A549 (cell line): ENCODE measurements around the gene FHIT. TPM values are rescaled to one million over a fixed set of nuclear protein-coding genes. Genes with fewer than 3 reads are reported as not detected.

Experiments
- ATAC-seq, 2 experiments: fragments of 200-7000 bp in 1 of 2; fragments of >200 bp in 1 of 2; cut with Nextera tagmentation in 1 of 2; cut with Tn5 transposase in 1 of 2; 3 replicates each; pipeline versions ENCODE4 v1.8.0 to v1.9.1; 2018 to 2020; ENCODE audit warnings: mild to moderate bottlenecking in 1 of 2, moderate library complexity in 1 of 2
- CTCF ChIA-PET: fragments of 300-600 bp; sonication (Branson Sonifier 250); formaldehyde crosslinking; extraction: SDS; loops from one replicate; lab custom pipeline; 2021; ENCODE audit warnings: antibody characterized with exemption, inconsistent platforms; lab: Yijun Ruan, JAX
- POLR2A ChIA-PET: fragments of 350-600 bp; formaldehyde crosslinking; extraction: SDS; loops from one replicate; lab custom pipeline; 2021; ENCODE audit warnings: antibody characterized with exemption, inconsistent platforms; lab: Yijun Ruan, JAX
- DNase-seq, 2 experiments: peaks; one replicate each; pipeline versions ENCODE4 v3.0.0 to v3.0.0-alpha.2; 2011 to 2016; ENCODE audit warnings: low read depth in 1 of 2, low spot score in 1 of 2
- FAIRE-seq: peaks from 2 replicates; lab custom pipeline; 2011; peaks lifted over from hg19 to GRCh38; lab: Jason Lieb, UNC
- H3K27ac ChIP-seq, 2 experiments: fragments of >200 bp; sonication (Bioruptor Twin); formaldehyde crosslinking; 3 replicates each; pipeline ENCODE4 v1.5.1; 2016 to 2017
- H3K4me1 ChIP-seq: fragments of >200 bp; sonication (Bioruptor Twin); formaldehyde crosslinking; 3 replicates; pipeline ENCODE4 v1.6.1; 2016
- H3K4me2 ChIP-seq: fragments of >200 bp; sonication (Bioruptor Twin); formaldehyde crosslinking; 3 replicates; pipeline ENCODE4 v1.6.1; 2016
- H3K4me3 ChIP-seq: fragments of >200 bp; sonication (Bioruptor Twin); formaldehyde crosslinking; 3 replicates; pipeline ENCODE4 v1.5.1; 2016
- H3K9me3 ChIP-seq: fragments of >200 bp; sonication (Bioruptor Twin); formaldehyde crosslinking; 3 replicates; pipeline ENCODE4 v1.6.1; 2016
- ATOH8 ChIP-seq: fragments of 250-450 bp; sonication (Bioruptor Pico); IDR thresholded peaks from 2 replicates; pipeline ENCODE4 v1.5.0; 2020; ENCODE audit warnings: low read depth, mild to moderate bottlenecking, moderate library complexity
- BCL3 ChIP-seq: fragments of >200 bp; sonication (Bioruptor Twin); formaldehyde crosslinking; IDR thresholded peaks from 3 replicates; pipeline ENCODE4 v1.6.1; 2016
- BHLHE40 ChIP-seq: IDR thresholded peaks from 2 replicates; pipeline ENCODE4 v1.6.1; 2012; ENCODE audit warnings: low read depth, low read length, inconsistent platforms
- CBX2 ChIP-seq: fragments of 200-600 bp; sonication (generic); IDR thresholded peaks from 2 replicates; pipeline ENCODE4 v1.6.1; 2016; ENCODE audit warnings: low read depth, mild to moderate bottlenecking, borderline replicate concordance
- CHD2 ChIP-seq: fragments of 150-350 bp; IDR thresholded peaks from 2 replicates; pipeline ENCODE4 v1.6.1; 2014; ENCODE audit warnings: low read length; ENCODE audit not compliant: partially characterized antibody
- E2F6 ChIP-seq: IDR thresholded peaks from 2 replicates; pipeline ENCODE4 v1.6.1; 2012; ENCODE audit warnings: low read depth, borderline replicate concordance
- EHMT2 ChIP-seq: fragments of 200-600 bp; sonication (generic); IDR thresholded peaks from 2 replicates; pipeline ENCODE4 v1.6.1; 2016; ENCODE audit warnings: antibody characterized with exemption, low read depth, mild to moderate bottlenecking, moderate library complexity
- EP300 ChIP-seq, 2 experiments: fragments of >200 bp; sonication (Bioruptor Twin); formaldehyde crosslinking; IDR thresholded peaks; 2 replicates in 1 of 2; 3 replicates in 1 of 2; pipeline ENCODE4 v1.6.1; 2016 to 2017
- ESRRA ChIP-seq: fragments of 150-350 bp; IDR thresholded peaks from 2 replicates; pipeline ENCODE4 v1.6.1; 2014; ENCODE audit warnings: mild to moderate bottlenecking, low read length, borderline replicate concordance
- FOSL2 ChIP-seq, 2 experiments: fragments of 450-650 bp in 1 of 2; fragments of >200 bp in 1 of 2; sonication (Bioruptor Twin) in 1 of 2; formaldehyde crosslinking; IDR thresholded peaks; 2 replicates each; pipeline versions ENCODE4 v1.5.0 to v1.6.1; 2016 to 2020; ENCODE audit warnings: mild to moderate bottlenecking in 1 of 2, moderate library complexity in 1 of 2
- FOXS1 ChIP-seq: fragments of 250-450 bp; sonication (Bioruptor Pico); IDR thresholded peaks from 2 replicates; pipeline ENCODE4 v1.5.0; 2020; ENCODE audit warnings: mild to moderate bottlenecking, moderate library complexity
- GATA3 ChIP-seq: IDR thresholded peaks from 2 replicates; pipeline ENCODE4 v1.6.1; 2012; ENCODE audit warnings: borderline replicate concordance
- HDAC2 ChIP-seq: fragments of 200-600 bp; sonication (generic); IDR thresholded peaks from 2 replicates; pipeline ENCODE4 v1.6.1; 2016
- HEYL ChIP-seq: fragments of 250-450 bp; sonication (Bioruptor Pico); IDR thresholded peaks from 2 replicates; pipeline ENCODE4 v1.8.0; 2021; ENCODE audit warnings: mild to moderate bottlenecking, moderate library complexity
- HMGXB4 ChIP-seq: fragments of 250-450 bp; sonication (Bioruptor Pico); IDR thresholded peaks from 2 replicates; pipeline ENCODE4 v1.5.0; 2021; ENCODE audit warnings: mild to moderate bottlenecking, moderate library complexity, borderline replicate concordance
- HOXA7 ChIP-seq: fragments of 250-450 bp; sonication (Bioruptor Pico); IDR thresholded peaks from 2 replicates; pipeline ENCODE4 v1.5.0; 2020; ENCODE audit warnings: mild to moderate bottlenecking, moderate library complexity
- HOXB13 ChIP-seq: fragments of 250-450 bp; sonication (Bioruptor Pico); IDR thresholded peaks from 2 replicates; pipeline ENCODE4 v1.5.0; 2020; ENCODE audit warnings: low read depth, mild to moderate bottlenecking, moderate library complexity
- JUN ChIP-seq, 2 experiments: fragments of >200 bp; sonication (Bioruptor Twin); formaldehyde crosslinking; IDR thresholded peaks; 2 replicates in 1 of 2; 3 replicates in 1 of 2; pipeline ENCODE4 v1.6.1; 2016 to 2017
- JUNB ChIP-seq: fragments of >200 bp; sonication (Bioruptor Twin); formaldehyde crosslinking; IDR thresholded peaks from 2 replicates; pipeline ENCODE4 v1.6.1; 2016
- MAFK ChIP-seq: fragments of 450-650 bp; IDR thresholded peaks from 2 replicates; pipeline ENCODE4 v1.6.1; 2014; ENCODE audit not compliant: partially characterized antibody
- NFE2L2 ChIP-seq: fragments of 150-350 bp; conservative IDR thresholded peaks from 2 replicates; pipeline ENCODE4 v1.6.1; 2014; ENCODE audit warnings: low read length
- NR3C1 ChIP-seq: fragments of >200 bp; sonication (Bioruptor Twin); formaldehyde crosslinking; IDR thresholded peaks from 3 replicates; pipeline ENCODE4 v1.6.1; 2017
- PBX3 ChIP-seq: IDR thresholded peaks from 2 replicates; pipeline ENCODE4 v1.6.1; 2012
- RFX5 ChIP-seq: fragments of 450-650 bp; IDR thresholded peaks from 2 replicates; pipeline ENCODE4 v1.7.1; 2014; ENCODE audit warnings: antibody characterized with exemption, mild to moderate bottlenecking, moderate library complexity
- SMC3 ChIP-seq: fragments of >200 bp; sonication (Bioruptor Twin); formaldehyde crosslinking; IDR thresholded peaks from 3 replicates; pipeline ENCODE4 v1.6.1; 2018; ENCODE audit warnings: inconsistent platforms
- TFCP2L1 ChIP-seq: fragments of 250-450 bp; sonication (Bioruptor Pico); IDR thresholded peaks from 2 replicates; pipeline ENCODE4 v1.5.0; 2021; ENCODE audit warnings: mild to moderate bottlenecking
- TP53 ChIP-seq: fragments of 250-450 bp; sonication (Bioruptor Pico); IDR thresholded peaks from 2 replicates; pipeline ENCODE4 v1.5.0; 2021; ENCODE audit warnings: mild to moderate bottlenecking, moderate library complexity
- USF2 ChIP-seq: fragments of 450-650 bp; IDR thresholded peaks from 2 replicates; pipeline ENCODE4 v1.6.1; 2014; ENCODE audit warnings: antibody characterized with exemption
- ZSCAN20 ChIP-seq: fragments of 250-450 bp; sonication (Bioruptor Pico); IDR thresholded peaks from 2 replicates; pipeline ENCODE4 v1.8.0; 2022; ENCODE audit warnings: mild to moderate bottlenecking, moderate library complexity
- WGBS: methylation state at CpG from one replicate; pipeline ENCODE4 v1.1.6; 2017; ENCODE audit errors: missing lambda C conversion rate; 5-methylcytosine and 5-hydroxymethylcytosine counted together
- polyA plus RNA-seq, 4 experiments: library from polyadenylated mRNA; depleted of rRNA in 3 of 4; stranded (reverse); fragments of >200 nt; fragmentation: RNase III in 1 of 4; extraction: RNeasy Plus Mini Kit Qiagen cat#74134 plus additional on column Dnase treatment in 1 of 4; gene quantifications; 2 replicates in 3 of 4; 3 replicates in 1 of 4; pipeline ENCODE4 v1.2.3, GENCODE V29; 2011 to 2017

The FHIT gene
- polyA plus RNA-seq, 2 of the 4 experiments (the other 2 are of a cell fraction) = 0.76 to 0.92 TPM

GRCh38 chr3:60955034-60955433, 296.2 kb downstream of the FHIT start:
- CTCF ChIA-PET = interaction anchor here (0.9 kb wide), 1 partner anchor 326 kb away, joined by 3 read pairs; no protein-coding TSS in a partner anchor
- no peak overlapping the region for H3K27ac ChIP-seq

GRCh38 chr3:60954048-60954447, 297.2 kb downstream of the FHIT start:
- ChIA-PET CTCF (no interaction called here), POLR2A (no interaction called here)
- Histone ChIP-seq H3K27ac (no peak overlapping the region), H3K4me2 (no peak overlapping the region), H3K4me1 (no peaks in the 10 kb centered on the region), H3K9me3 (no peaks in the 10 kb centered on the region), H3K4me3 (no peak overlapping the region)
- TF ChIP-seq TFCP2L1 (CRISPR knock-in tag) (no peak), HEYL (CRISPR knock-in tag) (no peak), FOSL2 (IDR thresholded peaks at IDR 0.05) (no peak), FOSL2 (CRISPR knock-in tag; IDR thresholded peaks at IDR 0.05) (no peak), FOXS1 (CRISPR knock-in tag) (no peak), EP300 (IDR thresholded peaks at IDR 0.05) (no peak), USF2 (no peak), NR3C1 (no peak), CHD2 (no peak), CBX2 (no peak), SMC3 (no peak), E2F6 (no peak), HOXA7 (CRISPR knock-in tag) (no peak)
- ATAC-seq = no peak
- WGBS = 6% methylated on average over 2 of the region's 2 CpGs
- FAIRE-seq = no peak
- DNase-seq = no peak

More at GRCh38 chr3:60955034-60955433, 296.2 kb downstream of the FHIT start:
- POLR2A ChIA-PET = no interaction called here
- H3K4me2 ChIP-seq = no peak overlapping the region
- no peaks in the 10 kb centered on the region for H3K4me1 ChIP-seq
- FAIRE-seq (no peak), ATAC-seq (no peak), DNase-seq (no peak)
- H3K9me3 ChIP-seq = no peaks in the 10 kb centered on the region
- TF ChIP-seq CBX2 = no peak
- TF ChIP-seq JUNB = no peak
- TF ChIP-seq JUN (IDR thresholded peaks at IDR 0.05) = no peak
- no peak for TF ChIP-seq HDAC2
- H3K4me3 ChIP-seq = no peak overlapping the region
- 3% methylated on average over 2 of the region's 2 CpGs for WGBS

- POLR2A ChIA-PET = no interaction called here
- ATAC-seq (no peak), FAIRE-seq (no peak), DNase-seq (no peak)
- Histone ChIP-seq H3K27ac (no peak overlapping the region), H3K9me3 (no peaks in the 10 kb centered on the region), H3K4me2 (no peak overlapping the region), H3K4me1 (no peaks in the 10 kb centered on the region), H3K4me3 (no peak overlapping the region)
- no peak for TF ChIP-seq JUN (IDR thresholded peaks at IDR 0.05)
- no peak for TF ChIP-seq PBX3
- no peak for TF ChIP-seq ATOH8 (CRISPR knock-in tag)
- TF ChIP-seq HEYL (CRISPR knock-in tag) = no peak
- no peak for TF ChIP-seq HMGXB4
- no peak for TF ChIP-seq GATA3
- TF ChIP-seq JUNB = no peak
- TF ChIP-seq ESRRA = no peak
- no peak for TF ChIP-seq TP53
- no peak for TF ChIP-seq MAFK
- TF ChIP-seq NR3C1 = no peak
- TF ChIP-seq NFE2L2 = no peak
- no peak for TF ChIP-seq HOXB13 (CRISPR knock-in tag)
- TF ChIP-seq BHLHE40 = no peak
- TF ChIP-seq RFX5 = no peak
- TF ChIP-seq BCL3 = no peak
- TF ChIP-seq EP300 (IDR thresholded peaks at IDR 0.05) = no peak
- TF ChIP-seq ZSCAN20 (CRISPR knock-in tag) = no peak
- no peak for TF ChIP-seq EHMT2
- WGBS = 5% methylated on average over 5 of the region's 5 CpGs
- CTCF ChIA-PET = no interaction called here
Measured at GRCh38 chr3:60953351-60953750, 297.9 kb downstream of the FHIT start.
